Panc1 (cell line): ENCODE data around the gene ACAT2. TPM values are rescaled to one million over a fixed set of nuclear protein-coding genes. Genes with fewer than 3 reads are reported as not detected.

Experiments
- ATAC-seq: fragments of 200-7000 bp; cut with Tn5 transposase; 2 replicates; pipeline ENCODE4 v1.9.1; 2020; ENCODE audit warnings: mild to moderate bottlenecking, moderate library complexity
- BruUV-seq: library from RNA; stranded (reverse); fragments of 400-500 nt; replicated peaks from 2 replicates; lab custom pipeline; 2021; lab: Mats Ljungman, UMichigan
- CTCF ChIA-PET: fragments of 300-600 bp; sonication (Branson Sonifier 250); formaldehyde crosslinking; loops from one replicate; lab custom pipeline; 2022; ENCODE audit warnings: antibody characterized with exemption; lab: Charles Lee
- POLR2A ChIA-PET: fragments of 300-600 bp; sonication (Branson Sonifier 250); formaldehyde crosslinking; loops from one replicate; lab custom pipeline; 2022; ENCODE audit warnings: antibody characterized with exemption; lab: Charles Lee
- DNase-seq: peaks from one replicate; pipeline ENCODE4 v3.0.0-alpha.2; 2010; ENCODE audit warnings: low read depth, low spot score
- H3K27ac ChIP-seq: 2 replicates; pipeline ENCODE4 v1.5.1; 2011; ENCODE audit warnings: mild to moderate bottlenecking, low read length, inconsistent platforms
- H3K27me3 ChIP-seq: fragments of 200-500 bp; sonication (Bioruptor generic); 2 replicates; pipeline ENCODE4 v1.6.0; 2014; ENCODE audit warnings: low read length, inconsistent platforms; ENCODE audit not compliant: control insufficient read depth, insufficient read depth
- H3K36me3 ChIP-seq: fragments of 200-500 bp; sonication (Bioruptor generic); 2 replicates; pipeline ENCODE4 v1.5.1; 2014; ENCODE audit warnings: inconsistent platforms, mild to moderate bottlenecking, low read length, moderate library complexity; ENCODE audit not compliant: control insufficient read depth, insufficient read depth
- H3K4me1 ChIP-seq: 2 replicates; pipeline ENCODE4 v1.5.1; 2011; ENCODE audit warnings: inconsistent platforms, mild to moderate bottlenecking, low read length, moderate library complexity; ENCODE audit not compliant: control insufficient read depth, insufficient read depth
- H3K4me3 ChIP-seq, 2 experiments: 2 replicates each; pipeline ENCODE4 v1.5.1; 2011 to 2012; ENCODE audit warnings: low read depth in 2 of 2, low read length in 2 of 2, mild to moderate bottlenecking in 2 of 2, inconsistent platforms in 1 of 2, moderate library complexity in 1 of 2
- H3K9me3 ChIP-seq: fragments of 200-500 bp; sonication (Bioruptor generic); 2 replicates; pipeline ENCODE4 v1.5.1; 2014; ENCODE audit warnings: low read depth, mild to moderate bottlenecking, inconsistent platforms, low read length, moderate library complexity; ENCODE audit not compliant: control insufficient read depth, insufficient read depth
- POLR2AphosphoS5 ChIP-seq: IDR thresholded peaks from 2 replicates; pipeline ENCODE4 v1.6.1; 2012; ENCODE audit warnings: mild to moderate bottlenecking, low read depth, low read length, moderate library complexity
- SIN3A ChIP-seq: IDR thresholded peaks from 2 replicates; pipeline ENCODE4 v1.6.1; 2012; ENCODE audit warnings: low read depth, mild to moderate bottlenecking, low read length, moderate library complexity, borderline replicate concordance; ENCODE audit not compliant: insufficient read depth
- TCF7L2 ChIP-seq: IDR thresholded peaks from 2 replicates; pipeline ENCODE4 v1.6.1; 2011; ENCODE audit warnings: mild to moderate bottlenecking, low read depth, low read length, inconsistent platforms
- in situ Hi-C: cut with HindIII; loops from 2 replicates; pipeline ENCODE4 v1.10.0; 2016; ENCODE audit warnings: low sequenced_read_pairs, low pct_unique_long_range_greater_than_20kb
- intact Hi-C: fragments of 100-400 bp; cut with micrococcal nuclease; formaldehyde crosslinking; loops from one replicate; pipeline ENCODE4 v1.10.0; 2022; ENCODE audit not compliant: unreplicated experiment
- total RNA-seq: library from RNA; stranded (reverse); gene quantifications from one replicate; pipeline ENCODE4 v1.2.1, GENCODE V29; 2021; ENCODE audit not compliant: unreplicated experiment
- TF ChIP-seq, protein P1 (sequence below), 2 experiments: IDR thresholded peaks; 2 replicates each; pipeline ENCODE4 v1.6.1; 2011 to 2012; ENCODE audit warnings: low read depth in 2 of 2, control low read depth in 1 of 2, low read length in 1 of 2, mild to moderate bottlenecking in 1 of 2, moderate library complexity in 1 of 2; ENCODE audit not compliant: insufficient read depth in 1 of 2
- TF ChIP-seq, protein P2 (sequence below): fragments of 450-650 bp; IDR thresholded peaks from 2 replicates; pipeline ENCODE4 v1.5.1; 2017; ENCODE audit warnings: mild to moderate bottlenecking

The ACAT2 gene
- total RNA-seq, 1 experiment from 2014 or later, result 112 TPM

DNA sequence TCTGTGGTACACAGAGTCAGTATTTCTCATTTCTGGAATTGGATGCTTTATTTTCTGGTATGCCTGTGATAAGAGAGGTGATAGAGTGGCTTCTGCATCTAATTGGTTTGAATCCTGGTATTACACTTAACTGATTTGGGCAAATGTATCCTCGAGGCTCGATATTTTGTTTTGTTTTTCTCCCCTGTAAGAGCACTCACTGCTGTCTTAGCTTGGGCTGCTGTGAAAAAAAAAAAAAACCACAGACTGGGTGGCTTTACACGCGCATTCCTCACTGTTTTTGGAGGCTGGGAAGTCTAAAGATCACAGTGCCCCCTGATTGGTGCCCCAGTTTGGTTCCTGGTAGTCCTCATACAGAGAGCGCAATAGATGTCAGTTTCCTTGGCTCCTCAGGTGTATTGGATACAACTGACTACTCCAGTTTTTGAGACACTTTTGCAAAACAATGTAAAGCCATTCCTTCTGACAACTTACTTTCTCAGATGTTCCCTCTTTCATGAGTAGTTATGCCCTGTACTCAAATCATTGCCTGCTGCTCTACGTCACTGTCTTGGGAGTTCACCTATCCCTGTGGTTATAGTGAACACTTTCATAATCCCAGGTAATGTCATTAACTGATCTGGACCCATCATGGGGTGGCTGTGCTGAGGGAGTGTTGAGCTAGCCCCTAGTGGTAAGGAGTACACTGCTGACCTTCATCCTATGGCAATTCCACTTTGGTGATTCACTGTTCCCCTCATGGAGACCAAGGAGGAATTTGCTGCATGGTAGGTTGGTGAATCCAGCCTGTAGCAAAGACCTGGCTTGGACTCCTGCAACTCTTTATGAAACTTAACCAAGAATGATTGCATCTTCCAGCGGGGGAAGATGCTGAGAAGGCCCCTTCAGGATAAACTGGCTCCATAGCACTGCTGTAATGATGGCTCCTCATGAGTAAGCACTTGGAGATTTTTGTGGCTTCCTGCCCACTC, 3.5 kb upstream of the ACAT2 start:
- Histone ChIP-seq H3K27ac (peak overlapping the region; percentile 24; the same call in 1 of the 2 replicates), H3K27me3 (no peaks in the 10 kb centered on the region), H3K4me3 (no peak overlapping the region), H3K4me1 (peaks cover 23% of the 10 kb centered on the region), H3K9me3 (no peaks in the 10 kb centered on the region), H3K36me3 (peaks cover 28% of the 10 kb centered on the region)
- no peak for DNase-seq
- CTCF ChIA-PET, result no interaction called here
- in situ Hi-C loops, result no loop called here
- no TSS peak for BruUV-seq
- intact Hi-C loops, result no loop called here
- TF ChIP-seq TCF7L2 (no peak), POLR2AphosphoS5 (no peak), SIN3A (no peak)
- TF ChIP-seq, protein P1, sequence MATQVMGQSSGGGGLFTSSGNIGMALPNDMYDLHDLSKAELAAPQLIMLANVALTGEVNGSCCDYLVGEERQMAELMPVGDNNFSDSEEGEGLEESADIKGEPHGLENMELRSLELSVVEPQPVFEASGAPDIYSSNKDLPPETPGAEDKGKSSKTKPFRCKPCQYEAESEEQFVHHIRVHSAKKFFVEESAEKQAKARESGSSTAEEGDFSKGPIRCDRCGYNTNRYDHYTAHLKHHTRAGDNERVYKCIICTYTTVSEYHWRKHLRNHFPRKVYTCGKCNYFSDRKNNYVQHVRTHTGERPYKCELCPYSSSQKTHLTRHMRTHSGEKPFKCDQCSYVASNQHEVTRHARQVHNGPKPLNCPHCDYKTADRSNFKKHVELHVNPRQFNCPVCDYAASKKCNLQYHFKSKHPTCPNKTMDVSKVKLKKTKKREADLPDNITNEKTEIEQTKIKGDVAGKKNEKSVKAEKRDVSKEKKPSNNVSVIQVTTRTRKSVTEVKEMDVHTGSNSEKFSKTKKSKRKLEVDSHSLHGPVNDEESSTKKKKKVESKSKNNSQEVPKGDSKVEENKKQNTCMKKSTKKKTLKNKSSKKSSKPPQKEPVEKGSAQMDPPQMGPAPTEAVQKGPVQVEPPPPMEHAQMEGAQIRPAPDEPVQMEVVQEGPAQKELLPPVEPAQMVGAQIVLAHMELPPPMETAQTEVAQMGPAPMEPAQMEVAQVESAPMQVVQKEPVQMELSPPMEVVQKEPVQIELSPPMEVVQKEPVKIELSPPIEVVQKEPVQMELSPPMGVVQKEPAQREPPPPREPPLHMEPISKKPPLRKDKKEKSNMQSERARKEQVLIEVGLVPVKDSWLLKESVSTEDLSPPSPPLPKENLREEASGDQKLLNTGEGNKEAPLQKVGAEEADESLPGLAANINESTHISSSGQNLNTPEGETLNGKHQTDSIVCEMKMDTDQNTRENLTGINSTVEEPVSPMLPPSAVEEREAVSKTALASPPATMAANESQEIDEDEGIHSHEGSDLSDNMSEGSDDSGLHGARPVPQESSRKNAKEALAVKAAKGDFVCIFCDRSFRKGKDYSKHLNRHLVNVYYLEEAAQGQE (IDR thresholded peaks at IDR 0.05; ENCODE audit: insufficient read depth in 1 of 2, low read depth in 2 of 2, low read length in 1 of 2), result no peak
- TF ChIP-seq, protein P2, sequence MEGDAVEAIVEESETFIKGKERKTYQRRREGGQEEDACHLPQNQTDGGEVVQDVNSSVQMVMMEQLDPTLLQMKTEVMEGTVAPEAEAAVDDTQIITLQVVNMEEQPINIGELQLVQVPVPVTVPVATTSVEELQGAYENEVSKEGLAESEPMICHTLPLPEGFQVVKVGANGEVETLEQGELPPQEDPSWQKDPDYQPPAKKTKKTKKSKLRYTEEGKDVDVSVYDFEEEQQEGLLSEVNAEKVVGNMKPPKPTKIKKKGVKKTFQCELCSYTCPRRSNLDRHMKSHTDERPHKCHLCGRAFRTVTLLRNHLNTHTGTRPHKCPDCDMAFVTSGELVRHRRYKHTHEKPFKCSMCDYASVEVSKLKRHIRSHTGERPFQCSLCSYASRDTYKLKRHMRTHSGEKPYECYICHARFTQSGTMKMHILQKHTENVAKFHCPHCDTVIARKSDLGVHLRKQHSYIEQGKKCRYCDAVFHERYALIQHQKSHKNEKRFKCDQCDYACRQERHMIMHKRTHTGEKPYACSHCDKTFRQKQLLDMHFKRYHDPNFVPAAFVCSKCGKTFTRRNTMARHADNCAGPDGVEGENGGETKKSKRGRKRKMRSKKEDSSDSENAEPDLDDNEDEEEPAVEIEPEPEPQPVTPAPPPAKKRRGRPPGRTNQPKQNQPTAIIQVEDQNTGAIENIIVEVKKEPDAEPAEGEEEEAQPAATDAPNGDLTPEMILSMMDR, result no peak; the same call in 1 of the 2 replicates
- POLR2A ChIA-PET, result no interaction called here
- ATAC-seq, result no peak

DNA sequence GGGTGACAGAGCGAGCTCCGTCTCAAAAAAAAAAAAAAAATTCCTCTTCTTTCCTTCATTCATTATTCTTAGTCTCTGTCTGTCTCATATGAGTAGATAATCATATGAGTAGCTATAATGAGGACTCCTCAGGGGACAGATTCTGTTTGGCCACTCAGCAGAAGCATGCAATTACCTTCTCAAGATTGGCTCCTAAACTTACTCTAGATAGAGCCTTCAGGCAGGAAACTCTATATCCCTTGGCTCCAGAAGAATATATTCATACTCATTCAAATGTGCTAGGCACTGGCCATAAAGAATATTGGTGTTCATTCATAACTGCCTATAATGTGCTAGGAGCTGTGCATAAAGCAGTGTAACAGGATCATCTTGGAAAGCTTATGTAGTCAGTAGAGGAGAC, 2.2 kb upstream of the ACAT2 start:
- Histone ChIP-seq H3K9me3 (no peaks in the 10 kb centered on the region), H3K27me3 (no peaks in the 10 kb centered on the region), H3K27ac (peak overlapping the region; percentile 94), H3K4me1 (peaks cover 23% of the 10 kb centered on the region), H3K36me3 (peaks cover 20% of the 10 kb centered on the region), H3K4me3 (no peak overlapping the region)
- no TSS peak for BruUV-seq
- ChIA-PET POLR2A (interaction anchor here (0.6 to 0.7 kb wide), 4 partner anchors 22 to 219 kb away, joined by 4 to 15 read pairs (median 8); partner anchors contain the start of gene WTAP), CTCF (no interaction called here)
- ATAC-seq (no peak), DNase-seq (no peak)
- intact Hi-C loops (no loop called here), in situ Hi-C loops (no loop called here)
- TF ChIP-seq TCF7L2 (no peak), SIN3A (no peak), POLR2AphosphoS5 (no peak)
- TF ChIP-seq, protein P2, result no peak
- TF ChIP-seq, protein P1 (IDR thresholded peaks at IDR 0.05; ENCODE audit: insufficient read depth in 1 of 2, low read depth in 2 of 2, low read length in 1 of 2), result no peak
